Activated CD4-positive, CD25-positive, alpha-beta regulatory T cell (primary cell): ENCODE data around the gene TMEM94.
A peak's percentile ranks its signal among the peaks of the same experiment; 100 is the strongest.

Source experiments
- DNase-seq, 4 experiments: peaks; one replicate each; lab custom pipeline; 2025; lab: John Stamatoyannopoulos, UW

TMEM94 gene

DNA sequence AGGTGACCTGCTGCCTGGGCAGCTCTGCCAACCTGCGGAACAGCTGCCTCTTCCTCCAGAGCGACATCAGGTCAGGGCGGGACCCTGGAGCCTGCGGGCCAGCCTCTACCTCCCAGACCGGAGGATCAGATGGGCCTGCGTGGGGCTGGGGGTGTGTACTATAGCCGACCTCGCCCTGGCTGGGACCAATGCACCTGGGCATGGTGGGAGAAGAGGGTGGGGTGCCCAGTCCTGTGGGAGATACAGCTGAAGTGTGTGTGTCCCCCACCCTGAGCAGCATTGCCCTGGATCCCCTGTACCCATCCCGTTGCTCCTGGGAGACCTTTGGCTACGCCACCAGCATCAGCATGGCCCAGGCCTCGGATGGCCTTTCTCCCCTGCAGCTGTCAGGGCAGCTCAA, 39.6 kb downstream of the TMEM94 start:
- DNase-seq: no peak

DNA sequence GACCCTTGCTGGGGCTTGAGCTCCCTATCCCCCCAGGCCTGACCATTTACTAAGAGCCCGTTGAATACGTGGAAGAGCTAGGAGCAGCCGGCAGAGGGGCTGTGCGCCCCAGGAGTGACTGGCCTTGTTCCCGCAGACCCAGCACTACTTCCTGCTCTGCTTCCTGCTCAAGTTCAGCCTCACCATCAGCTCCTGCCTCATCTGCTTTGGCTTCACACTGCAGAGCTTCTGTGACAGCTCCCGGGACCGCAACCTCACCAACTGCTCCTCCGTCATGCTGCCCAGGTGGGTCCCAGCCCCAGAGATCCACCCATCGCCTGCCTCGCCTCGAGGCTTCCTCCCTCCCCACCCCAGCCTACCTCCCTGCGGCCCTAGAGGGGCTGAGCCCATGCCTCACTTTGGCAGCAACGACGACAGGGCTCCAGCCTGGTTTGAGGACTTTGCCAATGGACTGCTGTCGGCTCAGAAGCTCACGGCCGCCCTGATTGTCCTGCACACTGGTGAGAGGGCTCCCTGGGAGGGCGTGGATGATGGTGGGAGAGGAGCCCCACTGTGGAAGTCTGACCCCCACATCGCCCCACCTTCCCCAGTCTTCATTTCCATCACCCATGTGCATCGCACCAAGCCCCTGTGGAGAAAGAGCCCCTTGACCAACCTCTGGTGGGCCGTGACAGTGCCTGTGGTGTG, 41.7 kb downstream of the TMEM94 start:
- no peak for DNase-seq

DNA sequence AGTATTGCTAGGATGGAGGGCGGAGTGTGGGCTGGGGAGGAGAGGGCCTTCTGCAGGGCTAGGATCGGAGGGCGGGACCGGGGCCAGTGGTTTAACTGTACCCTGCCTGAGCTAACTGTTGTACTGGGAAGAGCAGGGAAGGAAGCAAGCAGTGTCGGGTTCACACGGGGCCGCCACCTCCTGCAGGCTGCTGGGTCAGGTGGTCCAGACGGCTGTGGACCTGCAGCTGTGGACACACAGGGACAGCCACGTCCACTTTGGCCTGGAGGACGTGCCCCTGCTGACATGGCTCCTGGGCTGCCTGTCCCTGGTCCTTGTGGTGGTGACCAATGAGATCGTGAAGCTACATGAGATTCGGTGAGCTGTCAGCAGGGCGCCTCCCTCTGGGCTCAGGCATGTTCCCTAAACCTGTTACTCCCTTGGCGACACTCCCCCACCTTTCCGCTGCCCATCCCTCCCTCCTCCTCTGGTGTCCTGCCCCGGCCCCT, 42.3 kb downstream of the TMEM94 start:
- no peak for DNase-seq

DNA sequence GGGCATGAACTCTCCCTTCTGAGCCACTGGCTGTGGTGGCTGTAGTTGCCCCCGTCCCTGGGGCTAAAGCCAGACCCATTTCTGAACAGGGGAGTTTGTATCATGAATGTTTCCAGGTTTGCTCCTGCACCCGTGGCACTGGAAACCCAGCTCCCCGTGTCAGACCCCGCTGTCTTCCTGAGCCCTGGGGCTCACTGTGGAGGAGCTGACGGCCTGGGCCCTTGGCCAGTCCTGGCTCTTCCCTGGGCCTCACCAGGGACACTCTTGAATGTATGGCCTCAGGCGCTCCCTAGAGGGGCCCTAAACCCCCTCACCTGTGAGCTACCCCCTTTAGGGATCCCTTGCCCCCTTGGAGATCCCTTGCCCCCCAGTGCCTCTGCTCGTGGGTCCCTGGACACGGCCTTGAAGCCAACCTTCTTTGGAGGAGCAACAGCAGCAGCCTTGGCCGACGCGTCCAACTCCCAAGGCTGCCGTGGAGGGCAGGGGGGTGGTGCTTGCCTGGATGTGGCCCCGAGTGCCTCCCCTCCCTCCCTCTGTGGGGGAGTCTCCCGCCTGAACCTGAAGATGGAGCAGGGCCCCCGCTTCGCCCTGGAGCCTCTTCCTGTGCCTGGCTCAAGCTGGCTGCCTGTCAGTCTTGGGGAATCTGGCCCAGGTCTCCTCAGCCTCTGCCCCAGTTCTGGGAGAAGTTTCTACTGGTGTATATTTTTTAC, 43.0 kb downstream of the TMEM94 start:
- DNase-seq: no peak

- no peak for DNase-seq
These were observed 44.2 kb downstream of the TMEM94 start for GRCh38 chr17:75500419-75501216.

DNA sequence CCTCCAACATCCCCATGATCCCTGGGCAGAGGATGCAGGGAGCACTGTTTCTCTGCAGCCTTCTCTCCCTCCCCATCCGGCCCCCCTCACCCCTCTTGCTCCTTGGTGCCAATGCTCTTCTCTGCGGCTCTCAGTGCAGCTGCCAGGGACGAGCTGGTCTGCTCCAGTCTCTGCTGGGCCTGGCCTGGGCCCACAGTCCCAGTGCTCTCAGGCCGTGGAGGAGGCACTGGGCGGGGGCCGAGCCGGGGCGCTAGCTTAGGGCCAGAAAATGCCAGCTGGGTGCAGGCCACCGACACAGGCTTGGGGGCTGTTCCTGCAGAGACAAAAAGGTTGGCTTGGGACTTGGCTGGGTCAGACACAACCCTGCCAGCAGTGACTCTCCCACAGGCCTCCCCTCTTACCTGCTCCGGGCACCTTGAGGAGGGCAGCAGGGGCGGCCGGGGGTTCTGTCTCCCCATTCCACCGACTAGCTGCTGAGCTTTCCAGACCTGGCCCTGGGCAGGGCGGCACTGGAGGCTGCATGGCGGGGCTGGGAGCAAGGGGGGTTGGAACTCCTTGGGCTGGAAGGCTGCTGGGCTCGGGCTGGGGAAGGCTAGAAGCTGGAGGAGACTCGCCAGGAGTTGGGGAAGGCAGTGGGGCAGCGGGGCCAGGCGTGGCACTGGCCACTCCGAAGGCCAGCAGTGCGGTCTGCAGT, 45.1 kb downstream of the TMEM94 start:
- DNase-seq: no peak

DNA sequence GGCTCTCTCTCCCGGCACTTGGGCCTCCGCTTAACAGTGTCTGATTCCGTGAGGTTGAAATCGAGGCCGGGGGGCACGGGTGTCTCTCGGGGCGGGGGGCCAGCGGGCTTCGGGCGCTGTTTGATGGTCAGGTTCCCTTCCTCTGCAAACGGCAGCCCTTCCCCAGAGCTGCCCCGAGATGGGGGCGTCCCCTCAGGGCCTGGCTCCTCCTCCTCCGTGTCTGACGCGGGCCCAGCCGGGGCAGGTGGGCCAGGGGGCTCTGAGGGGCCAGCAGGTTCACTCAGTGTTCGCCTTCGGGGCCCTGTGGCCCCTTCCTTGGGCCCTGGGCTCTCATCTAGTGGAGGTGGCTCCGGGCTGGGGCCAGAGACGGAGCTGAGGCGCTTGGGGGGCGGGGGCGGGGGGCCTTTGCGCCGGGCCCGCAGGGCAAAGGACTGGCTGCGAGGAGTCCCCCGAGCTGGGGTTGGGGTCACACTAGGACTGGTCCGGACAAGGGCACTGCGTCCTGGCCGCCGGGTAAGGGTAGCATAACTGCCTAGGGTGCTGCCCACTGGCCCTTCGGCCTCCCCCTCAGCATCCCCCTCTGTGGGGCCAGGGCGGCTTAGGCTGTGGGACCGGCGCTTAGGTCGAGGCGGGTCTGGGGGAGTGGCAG, 45.8 kb downstream of the TMEM94 start:
- no peak for DNase-seq

DNA sequence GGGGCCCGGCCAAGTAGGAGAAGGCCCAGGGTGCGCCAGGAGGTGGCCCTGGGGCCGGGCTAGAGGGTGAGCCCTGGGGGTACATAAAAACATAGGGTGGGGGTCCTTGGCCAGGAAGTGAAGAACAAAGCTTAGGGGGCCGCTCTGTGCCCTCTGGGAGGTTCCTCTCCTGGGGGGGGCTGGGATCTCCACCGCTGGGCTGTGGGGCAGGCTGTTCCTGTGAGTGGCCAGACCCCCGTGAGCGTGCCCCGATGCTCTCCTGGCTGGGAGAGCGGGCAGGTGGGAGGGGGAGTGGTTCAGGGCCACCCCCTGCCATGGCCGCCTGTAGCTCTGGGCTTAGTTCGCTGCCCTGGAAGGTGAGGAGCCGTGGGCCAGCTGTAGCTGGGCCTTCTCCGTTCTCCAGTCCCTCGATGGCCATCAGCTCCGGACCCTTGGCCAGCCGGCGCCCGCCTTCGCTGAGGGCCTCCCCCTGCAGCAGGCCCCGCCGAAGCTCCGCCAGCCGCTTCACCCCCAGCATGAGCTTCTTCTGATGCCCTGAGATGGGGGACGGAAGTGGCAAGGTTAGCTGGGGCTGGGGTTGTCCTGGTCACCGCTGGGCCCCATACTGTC, 46.4 kb downstream of the TMEM94 start:
- no peak for DNase-seq

GRCh38 chr17:75503337-75503950, 47.0 kb downstream of the TMEM94 start:
- no peak for DNase-seq

DNA sequence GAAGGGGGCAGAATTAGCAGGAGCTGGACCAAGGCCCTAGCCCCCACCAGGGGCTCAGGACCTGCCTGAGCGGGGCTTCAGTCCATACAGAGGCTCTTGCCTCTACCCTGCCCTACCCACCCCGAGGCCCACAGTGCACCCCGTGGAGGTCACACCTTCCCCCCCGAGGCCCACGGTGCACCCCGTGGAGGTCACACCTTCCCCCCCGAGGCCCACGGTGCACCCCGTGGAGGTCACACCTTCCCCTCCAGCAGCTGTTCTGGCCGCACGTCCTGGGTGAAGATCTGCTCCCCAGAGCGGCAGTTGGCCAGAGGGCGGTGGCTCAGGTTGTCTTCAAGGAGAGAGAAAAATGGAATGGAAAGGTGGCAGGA, 47.5 kb downstream of the TMEM94 start:
- no peak for DNase-seq

DNA sequence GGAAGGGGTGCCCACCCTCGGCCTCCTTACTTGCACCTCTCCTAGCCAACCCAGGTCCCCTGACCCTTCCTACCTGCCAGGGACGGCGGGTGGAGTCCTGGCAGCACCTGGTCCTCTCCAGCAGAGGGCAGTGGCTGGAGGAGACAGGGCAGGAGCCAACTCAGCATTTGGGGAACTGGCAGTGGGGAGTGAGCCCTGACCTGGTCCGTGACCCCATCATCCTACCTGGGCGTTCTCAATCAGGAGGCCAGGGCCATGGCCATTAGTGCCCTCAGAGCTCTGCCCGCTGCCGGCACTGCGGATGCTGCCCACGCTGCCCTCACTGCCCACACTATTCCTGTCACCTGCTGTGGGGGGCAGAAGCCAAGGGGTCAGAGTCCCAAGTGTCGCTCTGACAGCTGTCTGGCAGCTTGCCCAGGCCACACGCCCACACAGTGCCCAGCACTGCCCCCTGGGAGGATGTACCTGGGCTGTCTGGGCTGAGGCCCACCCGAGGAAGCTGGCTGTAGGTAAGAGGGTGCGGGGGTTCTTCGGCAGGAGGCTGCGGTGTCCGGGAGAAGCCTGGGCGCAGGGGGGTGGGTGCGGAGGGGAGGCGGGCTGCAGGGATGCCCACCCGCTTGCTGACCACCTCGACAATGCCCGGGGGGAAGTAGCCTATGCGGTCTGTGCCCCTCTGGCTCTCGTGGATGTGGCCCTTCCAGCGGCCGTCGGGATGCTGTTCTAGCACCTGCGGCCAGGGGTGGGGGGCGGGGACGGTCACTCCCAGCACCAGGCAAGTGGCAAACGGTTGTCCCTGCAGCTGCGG, 48.1 kb downstream of the TMEM94 start:
- peak in 1 of 4 experiments; percentile 14 for DNase-seq

DNA sequence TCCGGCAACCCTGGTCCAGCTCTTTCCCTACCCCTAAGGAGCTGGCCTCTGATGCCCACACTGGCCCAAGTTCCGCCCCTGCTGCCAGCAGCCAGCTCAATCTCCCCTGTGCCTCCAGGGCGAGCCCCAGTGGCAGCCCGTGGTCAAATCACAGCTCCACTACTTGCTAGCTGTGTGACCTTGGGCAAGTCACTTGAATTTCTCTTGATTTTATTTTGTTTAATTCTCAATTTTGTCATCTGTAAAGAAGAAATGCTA, 48.6 kb downstream of the TMEM94 start:
- DNase-seq: no peak

DNA sequence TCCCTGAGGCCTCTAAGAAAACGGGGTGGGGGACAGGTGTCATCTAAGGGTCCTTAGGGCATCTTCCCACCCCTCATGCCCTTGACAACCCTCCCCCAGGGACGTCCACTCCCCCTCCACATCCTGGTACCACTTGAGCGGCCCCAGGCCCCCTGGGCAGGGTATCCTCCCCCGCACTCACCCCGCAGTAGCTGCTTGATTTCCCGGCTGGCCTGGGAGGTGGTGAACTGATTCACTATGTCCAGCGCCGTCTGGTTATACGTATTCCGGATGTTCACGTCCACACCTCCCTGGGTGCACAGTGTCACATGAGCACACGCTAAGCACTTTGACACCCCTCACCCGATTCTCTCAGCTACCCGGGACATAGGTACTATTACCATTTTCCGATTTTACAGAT, 49.2 kb downstream of the TMEM94 start:
- no peak for DNase-seq

DNA sequence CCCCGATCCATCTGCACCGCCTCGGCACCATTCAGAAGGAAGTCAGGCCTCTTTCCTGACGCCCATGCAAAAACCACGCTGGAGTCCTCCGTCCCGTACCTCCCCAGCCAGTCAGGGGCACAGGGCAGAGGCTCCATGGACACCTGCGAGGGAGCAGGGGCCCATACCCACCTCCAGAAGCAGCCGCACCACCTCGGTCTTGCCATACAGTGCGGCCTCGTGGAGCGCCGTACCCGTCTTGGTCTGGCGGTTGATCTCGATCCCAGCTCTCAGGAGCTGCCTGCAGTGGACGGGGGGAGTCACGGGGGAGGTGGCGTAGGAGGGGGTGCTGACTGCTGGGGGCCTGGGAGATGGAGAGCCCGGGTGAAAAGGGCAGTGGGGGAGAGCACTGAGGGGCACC, 49.7 kb downstream of the TMEM94 start:
- no peak for DNase-seq

GRCh38 chr17:75506888-75507287, 50.5 kb downstream of the TMEM94 start:
- DNase-seq: no peak

- DNase-seq: no peak
These were observed 51.6 kb downstream of the TMEM94 start for GRCh38 chr17:75507733-75508719.

- no peak for DNase-seq
These were observed 52.5 kb downstream of the TMEM94 start for GRCh38 chr17:75508931-75509361.

DNA sequence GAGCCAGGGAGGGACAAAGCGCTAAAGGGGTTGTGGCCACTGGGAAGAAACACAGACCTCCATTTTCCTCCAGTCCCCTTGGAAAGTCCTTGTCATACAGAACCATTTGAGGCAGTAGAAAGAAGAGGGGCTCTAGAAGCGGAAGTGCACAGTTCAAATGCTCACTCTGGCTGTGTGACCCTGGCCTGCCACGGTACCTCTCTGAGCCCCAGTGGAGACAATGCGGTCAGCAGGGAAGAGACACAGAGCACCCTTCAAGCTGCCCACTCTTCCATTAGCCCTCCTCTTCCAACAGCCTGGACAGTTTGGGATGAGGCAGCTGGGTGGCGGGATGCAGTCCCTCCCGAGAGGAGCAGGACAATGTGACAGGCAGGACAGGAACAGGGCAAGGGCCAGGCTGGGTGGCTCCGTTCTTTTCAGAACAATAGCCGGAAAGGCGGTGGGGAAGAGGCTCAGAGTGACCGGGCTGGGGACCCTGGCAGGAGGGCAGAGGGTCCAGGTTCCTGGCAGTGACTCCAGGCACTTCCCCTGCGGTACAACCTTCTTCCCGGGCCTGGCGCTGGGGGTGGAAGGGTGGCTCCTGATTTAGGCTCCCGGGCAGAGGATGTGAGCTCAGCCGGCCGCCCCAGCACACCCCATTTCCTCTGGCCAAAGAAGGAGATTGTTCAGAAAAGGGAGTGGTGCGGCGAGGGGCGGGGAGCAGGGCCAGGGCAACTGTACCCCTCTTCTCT, 53.3 kb downstream of the TMEM94 start:
- no peak for DNase-seq
